SK-N-MC (cell line): ENCODE measurements around the gene MKRN1.
A peak's percentile ranks its signal among the peaks of the same experiment; 100 is the strongest.

Source experiments
- DNase-seq: peaks from one replicate; pipeline ENCODE4 v3.0.0-alpha.2; 2011; ENCODE audit warnings: low read depth, low spot score
- H3K27ac ChIP-seq: fragments of 200-600 bp; sonication (generic); 2 replicates; pipeline ENCODE4 v1.5.1; 2016; ENCODE audit warnings: mixed run types
- H3K36me3 ChIP-seq: fragments of 200-600 bp; sonication (generic); 2 replicates; pipeline ENCODE4 v1.6.1; 2017; ENCODE audit warnings: antibody characterized with exemption, low read length, mixed read lengths; ENCODE audit not compliant: insufficient read depth
- H3K4me3 ChIP-seq: fragments of 200-600 bp; sonication (generic); 2 replicates; pipeline ENCODE4 v1.5.1; 2016
- H3K9ac ChIP-seq: fragments of 200-600 bp; sonication (generic); 2 replicates; pipeline ENCODE4 v1.8.0; 2017; ENCODE audit warnings: mixed run types, mixed read lengths; ENCODE audit not compliant: insufficient read length
- H3K9me3 ChIP-seq: fragments of 200-600 bp; sonication (generic); 2 replicates; pipeline ENCODE4 v1.6.1; 2017; ENCODE audit warnings: low read depth, mild to moderate bottlenecking, antibody characterized with exemption, low read length, moderate library complexity, mixed read lengths
- EZH2 ChIP-seq: fragments of 200-600 bp; sonication (generic); IDR thresholded peaks from one replicate; pipeline ENCODE4 v1.6.1; 2017; ENCODE audit warnings: antibody characterized with exemption
- FOXP2 ChIP-seq: optimal IDR thresholded peaks from 2 replicates; pipeline ENCODE3; 2011; ENCODE audit warnings: mild to moderate bottlenecking, moderate library complexity; ENCODE audit not compliant: insufficient read depth; ENCODE audit errors: extremely low read length, control extremely low read depth
- POLR2AphosphoS5 ChIP-seq: IDR thresholded peaks from 2 replicates; pipeline ENCODE4 v1.6.1; 2012; ENCODE audit warnings: mild to moderate bottlenecking, low read depth, low read length, borderline replicate concordance

The MKRN1 gene

DNA sequence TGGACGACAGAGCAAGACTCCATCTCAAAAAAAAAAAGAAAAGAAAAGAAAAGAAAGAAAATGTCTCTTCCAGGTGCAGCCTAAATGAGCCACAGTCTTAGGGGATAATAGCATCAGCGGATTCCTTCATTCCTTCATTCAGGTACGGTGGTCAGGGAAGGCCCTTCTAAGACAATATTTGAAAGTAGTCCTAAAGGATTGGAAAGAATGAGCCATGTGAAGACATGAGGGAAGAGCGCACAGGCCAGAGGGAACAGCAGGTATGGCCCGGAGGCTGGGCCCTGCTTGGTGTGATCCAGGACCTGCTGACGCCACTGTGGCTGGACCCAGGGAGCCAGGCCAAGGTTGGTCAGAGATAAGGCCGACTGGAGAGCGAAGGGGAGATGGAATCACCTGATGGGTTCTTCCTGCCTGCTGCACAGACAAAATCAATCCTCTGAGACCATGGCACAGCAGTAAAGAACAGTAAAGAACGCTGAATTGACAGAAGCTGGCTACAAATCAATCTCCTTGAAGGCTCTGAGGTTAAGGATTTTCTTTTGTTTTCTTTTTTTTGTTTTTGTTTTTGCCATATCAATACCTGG lies 16.3 kb upstream of the MKRN1 start:
- no peak for TF ChIP-seq EZH2
- Histone ChIP-seq H3K27ac (no peak overlapping the region), H3K9me3 (no peaks in the 10 kb centered on the region), H3K4me3 (no peak overlapping the region), H3K9ac (no peak overlapping the region), H3K36me3 (no peaks in the 10 kb centered on the region)
- no peak for DNase-seq

DNA sequence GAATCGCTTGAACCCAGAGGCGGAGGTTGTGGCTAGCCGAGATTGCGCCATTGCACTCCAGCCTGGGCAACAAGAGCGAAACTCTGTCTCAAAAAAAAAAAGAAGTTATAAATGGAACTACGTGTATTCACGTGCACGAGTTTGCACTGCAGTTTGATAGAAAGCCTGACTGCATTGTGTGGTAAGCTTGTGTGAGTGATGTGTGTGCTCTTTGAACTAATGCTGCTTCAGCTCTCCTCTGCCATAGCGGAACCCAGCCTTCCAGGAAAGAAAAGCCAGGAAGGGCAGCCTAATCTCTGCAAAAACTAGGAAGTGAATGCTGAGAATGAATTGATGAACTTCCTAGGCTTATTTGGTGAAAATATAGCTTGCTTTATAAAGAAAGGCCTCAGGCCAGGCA lies 15.6 kb upstream of the MKRN1 start:
- H3K9ac ChIP-seq: no peak overlapping the region
- no peak for TF ChIP-seq FOXP2
- TF ChIP-seq EZH2: no peak
- TF ChIP-seq POLR2AphosphoS5: no peak
- no peak for DNase-seq

DNA sequence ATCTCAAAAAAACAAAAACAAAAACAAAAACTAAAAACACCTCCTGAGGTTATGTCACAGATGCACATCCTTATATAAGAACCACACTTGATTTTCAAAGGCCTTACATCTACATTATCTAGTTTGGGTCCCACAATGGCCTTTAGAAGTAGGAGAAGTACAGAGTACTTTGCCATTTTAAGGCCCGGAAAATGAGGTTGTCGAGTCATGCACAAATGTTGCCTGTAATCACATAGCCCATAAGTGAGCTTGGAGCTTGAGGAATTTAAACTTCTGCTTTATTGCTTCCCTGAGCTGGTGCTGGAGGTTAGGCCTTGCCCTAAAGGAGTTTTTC lies 9.7 kb upstream of the MKRN1 start:
- TF ChIP-seq FOXP2: no peak
- TF ChIP-seq EZH2: no peak
- TF ChIP-seq POLR2AphosphoS5: no peak
- Histone ChIP-seq H3K27ac (no peak overlapping the region), H3K9ac (no peak overlapping the region), H3K36me3 (no peaks in the 10 kb centered on the region), H3K9me3 (no peaks in the 10 kb centered on the region), H3K4me3 (no peak overlapping the region)
- DNase-seq: no peak

More for the DNA sequence above, 15.6 kb upstream of the MKRN1 start:
- Histone ChIP-seq H3K4me3 (no peak overlapping the region), H3K27ac (no peak overlapping the region), H3K36me3 (no peaks in the 10 kb centered on the region), H3K9me3 (no peaks in the 10 kb centered on the region)

DNA sequence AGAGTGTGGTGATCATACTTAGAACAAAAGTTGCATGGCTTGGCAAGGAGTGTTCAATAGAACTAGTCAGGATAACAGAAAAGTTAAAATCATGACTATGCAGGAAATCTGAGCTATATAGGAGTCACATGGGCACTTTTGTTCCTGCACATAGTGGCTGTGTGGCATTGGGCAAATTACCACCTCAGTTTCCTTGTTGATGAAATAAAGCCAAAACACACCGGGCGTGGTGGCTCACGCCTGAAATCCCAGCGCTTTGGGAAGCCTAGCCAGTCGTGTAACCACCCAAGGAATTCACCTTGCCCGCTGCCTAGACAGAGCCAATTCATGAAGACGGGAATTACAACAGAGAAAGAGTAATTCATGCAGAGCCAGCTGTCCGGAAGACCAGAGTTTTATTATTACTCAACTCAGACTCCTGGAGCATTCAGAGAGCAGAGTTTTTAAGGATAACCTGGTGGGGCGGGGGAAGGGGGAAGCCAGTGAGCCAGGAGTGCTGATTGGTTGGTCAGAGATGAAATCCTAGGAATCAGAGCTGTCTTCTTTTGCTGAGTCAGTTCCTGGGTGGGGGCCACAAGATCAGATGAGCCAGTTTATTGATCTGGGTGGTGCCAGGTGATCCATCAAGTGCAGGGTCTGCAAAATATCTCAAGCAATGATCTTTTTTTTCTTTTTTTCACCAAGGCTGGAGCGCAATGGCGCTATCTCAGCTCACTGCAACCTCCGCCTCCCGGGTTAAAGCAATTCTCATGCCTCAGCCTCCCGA lies 6.4 kb upstream of the MKRN1 start:
- no peak overlapping the region for H3K9ac ChIP-seq
- no peak for TF ChIP-seq POLR2AphosphoS5
- no peak for TF ChIP-seq EZH2
- no peak for TF ChIP-seq FOXP2
- H3K36me3 ChIP-seq: no peaks in the 10 kb centered on the region
- no peak overlapping the region for H3K4me3 ChIP-seq
- peak overlapping the region; percentile 39; the same call in 1 of the 2 replicates for H3K27ac ChIP-seq
- H3K9me3 ChIP-seq: no peaks in the 10 kb centered on the region
- DNase-seq: no peak

DNA sequence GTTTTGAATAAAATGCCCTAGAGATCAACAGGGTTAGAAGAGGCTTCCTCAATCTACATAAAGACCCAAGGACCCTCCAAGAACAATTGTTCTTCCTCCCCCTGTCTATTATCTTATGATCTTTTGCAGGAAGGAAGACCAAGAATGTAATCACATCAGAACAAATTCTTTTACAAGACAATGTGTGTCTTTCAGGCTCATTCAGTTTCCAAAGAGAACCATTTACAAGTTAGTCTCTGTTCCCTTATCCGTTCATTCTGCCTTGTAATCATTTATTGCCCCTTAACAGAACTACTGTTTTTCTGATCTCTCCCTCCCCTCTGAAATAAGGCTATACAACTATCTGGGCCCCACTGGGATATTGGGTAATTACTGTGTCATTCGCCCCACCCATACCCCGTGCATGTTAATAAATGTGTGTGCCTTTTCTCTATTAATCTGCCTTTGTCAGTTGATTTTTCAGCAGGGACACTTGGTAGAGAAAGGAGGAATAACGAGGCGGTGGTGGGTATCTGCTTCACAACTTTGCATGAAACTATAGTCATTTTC lies 5.7 kb upstream of the MKRN1 start:
- no peak overlapping the region for H3K4me3 ChIP-seq
- no peak for DNase-seq
- no peaks in the 10 kb centered on the region for H3K9me3 ChIP-seq
- no peak overlapping the region for H3K9ac ChIP-seq
- TF ChIP-seq EZH2: no peak
- no peak for TF ChIP-seq FOXP2
- no peak for TF ChIP-seq POLR2AphosphoS5
- no peaks in the 10 kb centered on the region for H3K36me3 ChIP-seq
- H3K27ac ChIP-seq: no peak overlapping the region

DNA sequence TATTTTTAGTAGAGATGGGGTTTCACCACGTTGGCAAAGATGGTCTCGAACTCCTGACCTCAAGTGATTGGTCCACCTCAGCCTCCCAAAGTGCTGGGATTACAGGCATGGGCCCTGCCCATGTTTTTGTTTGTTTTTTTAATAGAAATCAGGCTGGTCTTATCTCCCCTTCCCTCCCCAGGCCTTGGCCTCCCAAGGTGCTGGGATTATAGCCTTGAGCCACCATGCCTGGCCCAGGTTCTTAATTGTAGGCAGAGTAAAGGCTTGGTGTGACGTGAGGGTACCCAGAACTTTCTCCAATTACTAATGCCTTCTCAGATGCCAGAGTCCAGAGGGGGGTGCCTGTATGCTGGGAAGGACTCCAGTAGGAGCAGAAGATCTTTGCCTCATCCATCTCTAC lies 5.2 kb upstream of the MKRN1 start:
- no peak for DNase-seq
- no peak overlapping the region for H3K4me3 ChIP-seq
- H3K9me3 ChIP-seq: no peaks in the 10 kb centered on the region
- H3K27ac ChIP-seq: no peak overlapping the region
- TF ChIP-seq EZH2 (no peak), FOXP2 (no peak), POLR2AphosphoS5 (no peak)
- no peak overlapping the region for H3K9ac ChIP-seq
- H3K36me3 ChIP-seq: no peaks in the 10 kb centered on the region

DNA sequence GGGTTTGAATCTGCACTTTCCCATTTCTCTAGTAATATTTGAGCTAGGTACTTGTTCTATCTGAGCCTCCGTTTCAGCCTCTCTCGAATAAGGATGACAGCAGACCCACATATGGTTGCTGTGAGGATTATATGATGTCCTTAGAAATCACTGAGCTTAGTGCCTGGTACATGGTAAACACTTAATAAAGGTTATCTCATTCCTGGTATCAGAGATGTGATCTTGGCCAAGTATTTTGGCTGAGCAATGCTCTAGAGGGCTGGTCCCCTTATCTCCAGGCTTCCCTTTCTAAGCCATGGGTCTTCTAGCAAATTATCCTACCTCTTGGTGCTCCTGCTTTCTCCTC lies 407 bp upstream of the MKRN1 start:
- TF ChIP-seq POLR2AphosphoS5: no peak
- Histone ChIP-seq H3K27ac (no peak overlapping the region), H3K9me3 (no peaks in the 10 kb centered on the region), H3K4me3 (peak overlapping the region; percentile 95), H3K9ac (no peak overlapping the region), H3K36me3 (no peaks in the 10 kb centered on the region)
- no peak for DNase-seq

DNA sequence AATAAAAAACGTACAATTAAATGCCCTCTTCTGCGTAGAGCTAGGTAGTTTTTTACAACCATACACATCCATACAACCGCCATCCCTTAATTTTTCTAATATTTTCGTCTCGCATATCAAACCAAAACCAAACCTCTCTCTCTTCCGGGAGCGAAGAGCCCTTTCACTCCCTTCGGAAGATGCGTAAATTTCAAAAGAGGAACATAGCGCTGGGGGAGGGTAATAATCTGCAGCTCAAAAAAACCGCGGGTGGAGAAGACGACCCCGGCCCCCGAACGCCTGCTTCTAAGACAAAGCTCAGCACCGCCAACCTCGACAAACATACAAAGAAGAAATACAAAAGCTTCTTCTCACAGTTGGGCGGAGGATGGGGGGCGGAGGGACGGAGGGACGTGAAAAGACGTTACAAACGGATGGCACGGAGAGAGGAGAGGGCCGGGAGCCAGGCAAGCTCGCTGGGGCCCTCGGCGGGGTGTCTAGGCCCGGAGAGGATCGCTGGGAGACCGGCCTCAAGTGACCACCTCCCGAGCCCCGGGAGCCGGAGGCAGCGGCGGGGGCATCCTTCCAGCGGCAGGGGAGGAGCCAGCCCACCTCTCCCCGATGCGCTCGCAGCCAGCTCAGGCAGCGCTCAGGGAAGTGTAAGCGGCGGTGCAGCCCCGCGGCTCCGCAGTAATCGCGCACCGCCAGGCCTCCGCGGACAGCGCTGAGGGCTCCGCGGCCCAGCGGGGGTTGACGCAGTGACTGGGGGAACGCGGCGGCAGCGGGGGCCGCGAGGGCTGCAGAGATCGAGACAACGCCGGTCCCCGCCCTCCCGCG lies 851 bp downstream of the MKRN1 start:
- Histone ChIP-seq H3K36me3 (no peaks in the 10 kb centered on the region), H3K9me3 (no peaks in the 10 kb centered on the region), H3K27ac (no peak overlapping the region), H3K9ac (peak overlapping the region; percentile 79), H3K4me3 (peak overlapping the region; percentile 95)
- no peak for DNase-seq
- TF ChIP-seq POLR2AphosphoS5 (no peak), FOXP2 (no peak)

DNA sequence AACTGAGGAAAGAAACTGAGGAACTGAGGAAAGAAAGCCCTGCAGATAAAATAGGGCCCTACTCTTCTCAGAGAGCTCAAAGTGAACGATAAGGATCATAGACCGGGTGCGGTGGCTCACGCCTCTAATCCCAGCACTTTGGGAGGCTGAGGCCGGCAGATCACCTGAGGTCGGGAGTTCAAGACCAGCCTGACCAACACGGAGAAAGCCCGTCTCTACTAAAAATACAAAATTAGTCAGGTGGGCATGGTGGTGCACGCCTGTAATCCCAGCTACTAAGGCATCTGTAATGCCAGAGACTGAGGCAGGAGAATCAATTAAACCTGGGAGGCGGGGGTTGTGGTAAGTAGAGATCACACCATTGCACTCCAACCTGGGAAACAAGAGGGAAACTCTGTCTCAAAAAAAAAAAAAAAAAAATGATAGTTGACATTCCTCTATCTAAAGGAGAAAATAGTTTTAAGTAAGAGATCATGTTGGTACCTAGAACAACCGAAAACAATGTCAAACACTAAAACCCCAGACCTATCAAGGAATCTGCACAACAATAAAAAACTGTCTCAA lies 2.5 kb downstream of the MKRN1 start:
- no peaks in the 10 kb centered on the region for H3K36me3 ChIP-seq
- no peak for TF ChIP-seq POLR2AphosphoS5
- TF ChIP-seq EZH2: no peak
- no peak for TF ChIP-seq FOXP2
- no peaks in the 10 kb centered on the region for H3K9me3 ChIP-seq
- no peak overlapping the region for H3K27ac ChIP-seq
- H3K9ac ChIP-seq: no peak overlapping the region
- no peak overlapping the region for H3K4me3 ChIP-seq
- DNase-seq: no peak
